Ureter (tissue), 1 donor: ENCODE data around the gene HERC5. TPM values are rescaled to one million over a fixed set of nuclear protein-coding genes. Genes with fewer than 3 reads are reported as not detected.

Source experiments
- DNase-seq: peaks from one replicate; pipeline ENCODE4 v3.0.0-alpha.2; 2020; ENCODE audit warnings: low spot score
- total RNA-seq: library from RNA; stranded (reverse); gene quantifications from one replicate; pipeline ENCODE4 v1.2.4, GENCODE V29; 2023
- donor health status: DM: yes; HTN: yes; CAD: no.

The HERC5 gene
- total RNA-seq, 1 donor from 2014 or later: 3.0 TPM

DNA sequence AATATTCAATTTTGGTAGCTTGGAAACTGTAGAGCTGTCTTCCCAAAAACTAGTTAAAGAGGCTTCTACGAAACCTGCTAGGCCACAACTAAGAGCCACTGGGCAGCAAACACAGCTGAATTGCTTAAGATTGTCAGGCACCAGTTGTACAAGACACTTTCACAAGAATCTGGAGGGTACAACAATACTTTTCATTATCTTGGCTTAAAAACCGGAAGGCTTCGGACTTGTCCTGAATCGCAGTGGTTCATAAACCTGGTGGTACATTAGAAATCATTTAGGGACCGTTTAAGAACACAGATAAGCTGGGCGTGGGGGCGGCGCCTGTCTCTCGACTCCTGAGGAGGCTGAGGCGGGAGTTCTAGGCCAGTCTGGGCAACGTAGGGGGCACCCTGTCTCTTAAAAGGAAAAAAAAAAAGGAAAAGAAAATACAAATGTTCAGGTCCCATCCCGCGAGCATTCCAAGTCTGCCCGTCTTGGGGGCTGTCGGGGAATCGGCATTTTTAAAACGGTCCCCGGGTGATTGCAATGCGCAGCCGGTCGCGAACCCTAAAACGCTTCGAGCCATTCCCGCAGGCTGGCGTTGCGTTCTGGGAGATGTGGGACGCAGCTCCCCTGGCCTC, 65.9 kb downstream of the HERC5 start:
- no peak for DNase-seq

DNA sequence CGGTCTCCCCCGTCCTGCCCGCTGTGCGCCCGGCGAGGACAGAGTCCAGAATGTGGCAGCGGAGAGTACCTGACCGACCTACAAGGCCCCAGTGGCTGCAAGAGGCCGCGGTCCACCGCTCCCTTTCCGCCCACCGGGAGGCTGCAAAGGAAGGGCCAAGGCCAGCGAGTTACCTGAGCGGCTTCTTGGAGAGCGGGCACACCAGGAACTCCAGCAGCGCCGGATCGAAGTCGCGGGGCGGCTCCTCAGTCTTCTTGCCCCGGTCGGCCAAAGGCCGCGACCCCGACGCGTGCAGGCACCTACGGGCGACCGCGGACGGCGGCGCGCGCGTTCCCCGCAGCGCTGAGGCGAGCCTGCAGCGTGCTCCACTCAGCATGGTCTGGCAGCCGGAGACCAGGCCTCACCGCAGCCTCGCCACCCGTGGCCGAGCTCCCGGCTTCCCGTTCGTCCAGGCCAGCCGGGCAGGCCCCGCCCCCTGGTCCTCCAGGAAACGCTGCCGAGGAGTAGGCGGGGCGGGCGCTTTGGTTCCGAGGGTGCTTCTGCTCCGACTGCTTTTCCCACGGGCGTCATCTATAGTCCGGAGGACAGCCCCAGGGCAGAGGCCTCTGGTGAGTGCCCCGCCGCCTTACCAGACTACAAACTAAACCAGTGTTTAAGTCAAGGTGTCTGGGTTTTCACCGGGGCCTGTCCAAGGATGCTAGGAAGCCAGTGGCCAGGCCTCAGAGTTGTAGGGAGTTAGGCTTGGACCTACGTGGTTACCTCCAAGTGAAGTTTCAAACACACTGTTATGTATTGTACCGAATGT, 66.6 kb downstream of the HERC5 start, which contains the start of gene PYURF:
Gene PYURF (minus strand): TSS at position 452 of the 805 bp plus-strand sequence. CDS start 76 bp downstream, at position 376.
- DNase-seq: peak; percentile 96

DNA sequence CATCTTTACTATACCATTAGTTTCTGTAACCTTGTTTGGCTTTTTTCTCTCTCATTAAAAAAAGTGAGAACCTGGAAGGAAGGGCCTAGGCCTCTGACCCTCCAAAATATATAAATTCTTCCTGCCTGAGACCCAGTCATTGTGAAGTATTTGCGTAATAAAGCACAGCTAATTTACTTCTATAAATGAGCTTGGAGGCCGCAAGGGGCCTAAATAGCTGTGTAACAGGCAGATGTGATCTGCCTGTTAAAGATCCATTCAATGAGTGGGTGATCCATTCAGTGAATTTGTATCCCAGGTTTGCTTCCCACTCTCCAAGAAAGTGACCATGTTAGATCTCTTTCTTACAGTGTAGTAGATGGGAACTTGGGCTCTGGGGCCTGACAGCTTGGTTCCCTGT, 67.3 kb downstream of the HERC5 start:
- no peak for DNase-seq

GRCh38 chr4:88526221-88526815, 69.4 kb downstream of the HERC5 start:
- no peak for DNase-seq

GRCh38 chr4:88527787-88528186, 70.9 kb downstream of the HERC5 start:
- DNase-seq: no peak

DNA sequence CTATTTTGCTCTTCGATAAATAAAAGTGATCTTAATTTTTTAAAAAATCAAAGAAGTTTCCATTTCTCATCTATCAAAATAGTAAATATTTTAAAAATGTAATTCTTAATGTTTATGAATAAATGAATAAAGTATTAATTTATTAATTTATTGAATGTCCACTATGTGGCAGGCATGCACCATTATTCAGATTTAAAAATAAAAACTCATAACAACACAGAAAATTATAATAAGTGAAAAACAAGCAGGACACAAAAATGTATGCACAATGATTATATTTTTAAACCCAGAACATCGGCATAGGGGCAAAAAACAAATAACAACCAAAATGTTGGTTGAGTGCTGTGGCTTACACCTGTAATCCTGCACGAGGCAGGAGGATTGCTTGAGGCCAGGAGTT, 71.9 kb downstream of the HERC5 start:
- no peak for DNase-seq

DNA sequence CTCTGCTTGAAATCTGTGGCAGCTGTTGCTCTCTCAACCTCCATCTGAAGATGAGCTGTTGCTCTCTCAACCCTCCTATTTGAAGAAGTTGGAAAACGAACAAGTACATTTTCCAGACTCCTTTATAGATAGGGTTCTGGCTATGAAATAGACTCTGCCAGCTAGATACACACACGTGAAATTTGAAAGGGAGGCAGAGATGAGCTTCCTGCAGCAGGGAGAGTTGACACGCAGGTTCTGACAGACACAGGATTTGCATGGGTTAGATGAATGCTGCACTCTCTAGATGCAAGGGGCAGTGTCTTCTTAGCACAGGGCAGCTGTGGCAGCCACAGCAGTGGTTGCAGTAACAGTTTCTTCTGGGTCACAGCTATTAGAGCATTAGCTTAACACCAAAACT, 74.6 kb downstream of the HERC5 start:
- no peak for DNase-seq

- DNase-seq: no peak
Measured at GRCh38 chr4:88533088-88533790, 76.3 kb downstream of the HERC5 start.

DNA sequence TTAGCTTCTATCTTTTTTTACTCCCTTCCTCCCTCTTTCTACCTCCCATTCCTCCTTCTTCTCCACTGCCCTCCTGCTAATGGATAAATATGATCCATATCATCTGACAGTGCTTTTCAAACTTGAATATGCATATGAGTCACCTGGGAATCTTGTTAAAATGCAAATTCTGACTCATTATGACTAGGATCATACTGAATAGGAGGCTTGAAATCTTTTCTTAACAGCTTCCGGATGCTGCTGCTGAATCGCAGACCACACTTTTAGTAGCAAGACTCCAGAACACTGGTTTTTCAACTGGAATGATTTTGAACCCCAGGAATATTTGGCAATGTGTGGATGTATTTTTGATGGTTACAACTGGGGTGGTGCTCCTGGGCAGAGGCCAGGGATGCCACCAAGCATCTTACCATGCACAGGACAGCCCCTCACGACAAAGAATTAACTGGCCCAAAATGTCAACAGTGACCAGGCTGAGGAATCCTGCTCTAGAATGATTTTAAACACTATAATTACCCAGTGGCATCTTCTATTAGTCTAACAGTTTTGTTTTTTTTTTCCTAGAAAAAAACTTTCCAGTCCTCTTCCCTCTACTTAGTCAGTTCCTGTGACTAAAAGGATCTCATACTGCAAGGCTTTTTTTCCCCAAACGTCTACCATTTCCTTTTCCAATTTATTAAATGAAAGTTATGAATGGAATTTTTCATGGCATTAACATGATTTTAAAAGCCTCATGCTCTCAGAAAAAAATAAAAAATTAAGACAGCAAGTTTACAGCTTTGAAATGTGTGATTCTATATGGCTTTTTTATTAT, 77.2 kb downstream of the HERC5 start:
- no peak for DNase-seq

DNA sequence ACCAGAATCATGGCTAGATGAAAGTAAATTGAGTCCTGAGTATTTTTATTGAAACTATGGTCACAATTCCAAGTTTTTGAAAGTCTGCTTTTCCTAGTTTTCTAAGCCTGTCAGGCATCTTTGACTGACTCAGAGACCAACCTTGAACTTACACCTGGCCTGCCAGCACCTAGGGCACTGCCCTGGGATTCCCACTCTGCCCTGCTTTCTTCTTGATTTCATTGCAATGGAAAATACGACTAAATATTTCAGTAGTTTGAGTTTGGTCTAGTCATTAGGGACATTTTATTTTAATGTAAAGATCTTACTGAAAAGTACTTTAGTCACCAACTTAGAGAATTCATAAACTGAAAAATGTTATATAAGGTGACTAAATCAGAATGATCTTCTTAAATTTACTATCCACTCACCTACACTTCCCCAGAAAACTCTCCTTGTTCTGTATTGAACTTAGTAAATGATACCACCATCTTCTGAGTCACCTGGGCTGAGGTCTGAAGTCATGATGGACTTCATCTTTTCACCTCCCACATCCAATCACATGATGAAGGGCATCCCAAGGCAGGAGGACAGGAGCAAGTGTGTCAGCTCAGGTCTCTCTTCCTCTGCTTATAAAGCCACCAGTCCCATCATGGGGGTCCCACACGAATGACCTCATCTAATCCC, 78.3 kb downstream of the HERC5 start:
- DNase-seq: no peak

GRCh38 chr4:88537709-88538108, 80.8 kb downstream of the HERC5 start:
- no peak for DNase-seq

GRCh38 chr4:88539322-88540068, 82.6 kb downstream of the HERC5 start:
- DNase-seq: peak; percentile 80

GRCh38 chr4:88549815-88550214, 92.9 kb downstream of the HERC5 start:
- no peak for DNase-seq

Other genes starting within 250 kb of the HERC5 start
- gene PPM1K, start 172.6 kb upstream of the HERC5 start, total RNA-seq: 14.2 TPM
- gene HERC6, start 78.3 kb upstream of the HERC5 start, total RNA-seq: 10.1 TPM
- gene PYURF, start 66.7 kb downstream of the HERC5 start, total RNA-seq: 67.0 TPM
- 34.6 TPM for gene HERC3, start 135.4 kb downstream of the HERC5 start, total RNA-seq
- 9.4 TPM for gene NAP1L5, start 240.7 kb downstream of the HERC5 start, total RNA-seq